ENCODE results near the gene NPAS2. TPM values are rescaled to one million over a fixed set of nuclear protein-coding genes. Genes with fewer than 3 reads are reported as not detected.

NPAS2 gene
- total RNA-seq, 1 experiment from 2014 or later = 20.4 TPM

- ChIA-PET POLR2A (no interaction called here), CTCF (no interaction called here), RAD21 (ENCODE audit: low non-redundant PET in 1 of 2, low total read pairs in 2 of 2, uncharacterized antibody in 2 of 2, unreplicated experiment in 2 of 2) (no interaction called here)
- Histone ChIP-seq H3K9me3 (ENCODE audit: control insufficient read depth in 1 of 2, insufficient read depth in 1 of 2, low read depth in 1 of 2, low read length in 2 of 2) (no peaks in the 10 kb centered on the region), H3K27ac (ENCODE audit: low read depth, low read length) (peak overlapping the region; percentile 52; the same call in 1 of the 2 replicates), H3K9ac (ENCODE audit: low read length) (peak overlapping the region; percentile 66), H3K36me3 (ENCODE audit: control insufficient read depth in 1 of 2, insufficient read depth in 2 of 2, low read length in 2 of 2) (no peaks in the 10 kb centered on the region), H3K4me3 (replicated peaks in 1 of 2; ENCODE audit: low read depth in 1 of 2, low read length in 2 of 2) (peak overlapping the region; percentile 54 to 64), H3K79me2 (ENCODE audit: insufficient read depth, low read length) (peaks cover 16% of the 10 kb centered on the region), H3K9me2 (ENCODE audit: insufficient read depth) (no peaks in the 10 kb centered on the region), H3K4me1 (ENCODE audit: control insufficient read depth in 1 of 2, insufficient read depth in 2 of 2, low read length in 2 of 2) (peaks cover 3 to 41% of the 10 kb centered on the region in 2 experiments; a peak in 3 of 4 replicates), H3K27me3 (ENCODE audit: insufficient read depth, low read length) (no peaks in the 10 kb centered on the region), H4K20me1 (ENCODE audit: insufficient read depth) (no peaks in the 10 kb centered on the region), H3K4me2 (ENCODE audit: low read length) (peak overlapping the region; percentile 85), H2AFZ (ENCODE audit: low read depth, low read length, poor library complexity, severe bottlenecking) (no peak overlapping the region)
- intact Hi-C loops (cut with micrococcal nuclease) = loop anchor here (10.0 kb wide), 1 partner anchor 205 kb away; no protein-coding TSS in a partner anchor
- peak; percentile 67; the same call in 1 of the 2 replicates for TF ChIP-seq EGR1 (IDR thresholded peaks at IDR 0.05; ENCODE audit: low read depth)
- TF ChIP-seq EZH2phosphoT487 (IDR thresholded peaks at IDR 0.05; ENCODE audit: borderline replicate concordance) = no peak
- peak; percentile 50 for TF ChIP-seq ZFX (IDR thresholded peaks at IDR 0.05)
- DNase-seq (ENCODE audit: low read depth, low spot score) = no peak
- ATAC-seq = no peak; the same call in 1 of the 2 replicates
- BruUV-seq (replicated peaks) = no TSS peak
Measured at GRCh38 chr2:100820273-100820522, 259 bp downstream of the NPAS2 start.

- H3K4me3 ChIP-seq (replicated peaks in 1 of 2; ENCODE audit: low read depth in 1 of 2, low read length in 2 of 2) = peak overlapping the region; percentile 54 to 64
- H3K4me2 ChIP-seq (ENCODE audit: low read length) = peak overlapping the region; percentile 85
- RAD21 ChIA-PET (ENCODE audit: low non-redundant PET in 1 of 2, low total read pairs in 2 of 2, uncharacterized antibody in 2 of 2, unreplicated experiment in 2 of 2) = no interaction called here
- no peak for ATAC-seq
- H3K27me3 ChIP-seq (ENCODE audit: insufficient read depth, low read length) = no peaks in the 10 kb centered on the region
- peaks cover 16% of the 10 kb centered on the region for H3K79me2 ChIP-seq (ENCODE audit: insufficient read depth, low read length)
- CTCF ChIA-PET = no interaction called here
- TF ChIP-seq ZNF274 (IDR thresholded peaks at IDR 0.05; ENCODE audit: low read depth, low read length) (no peak), YY1 (IDR thresholded peaks at IDR 0.05; ENCODE audit: extremely low read depth, insufficient replicate concordance, low read depth, low read length) (no peak), POLR2AphosphoS5 (IDR thresholded peaks at IDR 0.05; ENCODE audit: low read depth, low read length) (no peak), ELF1 (IDR thresholded peaks at IDR 0.05; ENCODE audit: borderline replicate concordance, low read depth) (no peak), POLR2A (IDR thresholded peaks at IDR 0.05; ENCODE audit: borderline replicate concordance, extremely low read depth, insufficient read depth, insufficient read length) (no peak), SP1 (IDR thresholded peaks at IDR 0.05; ENCODE audit: low read depth) (no peak), RAD21 (IDR thresholded peaks at IDR 0.05; ENCODE audit: low read depth) (no peak)
- intact Hi-C loops (cut with micrococcal nuclease) = loop anchor here (10.0 kb wide), 1 partner anchor 206 kb away; no protein-coding TSS in a partner anchor
- no peaks in the 10 kb centered on the region for H3K9me3 ChIP-seq (ENCODE audit: control insufficient read depth in 1 of 2, insufficient read depth in 1 of 2, low read depth in 1 of 2, low read length in 2 of 2)
- H3K27ac ChIP-seq (ENCODE audit: low read depth, low read length) = peak overlapping the region; percentile 52; the same call in 1 of the 2 replicates
- H2AFZ ChIP-seq (ENCODE audit: low read depth, low read length, poor library complexity, severe bottlenecking) = no peak overlapping the region
- H3K4me1 ChIP-seq (ENCODE audit: control insufficient read depth in 1 of 2, insufficient read depth in 2 of 2, low read length in 2 of 2) = peaks cover 3 to 45% of the 10 kb centered on the region in 2 experiments; a peak in 3 of 4 replicates
- BruUV-seq (replicated peaks) = no TSS peak
- no peaks in the 10 kb centered on the region for H3K9me2 ChIP-seq (ENCODE audit: insufficient read depth)
- no peaks in the 10 kb centered on the region for H3K36me3 ChIP-seq (ENCODE audit: control insufficient read depth in 1 of 2, insufficient read depth in 2 of 2, low read length in 2 of 2)
- DNase-seq (ENCODE audit: low read depth, low spot score) = no peak
- POLR2A ChIA-PET = interaction anchor here (0.5 to 0.7 kb wide), 2 partner anchors 296 to 1151 kb away, joined by 3 to 5 read pairs; no protein-coding TSS in a partner anchor
- no peaks in the 10 kb centered on the region for H4K20me1 ChIP-seq (ENCODE audit: insufficient read depth)
- H3K9ac ChIP-seq (ENCODE audit: low read length) = peak overlapping the region; percentile 66
Measured at GRCh38 chr2:100820523-100821254, 750 bp downstream of the NPAS2 start.

All from HCT116 (cell line).